WTC11 (cell line): ENCODE measurements around the gene MGAT5B. TPM values are rescaled to one million over a fixed set of nuclear protein-coding genes. Genes with fewer than 3 reads are reported as not detected.

Experiments
- ATAC-seq: fragments of 200-7000 bp; cut with Tn5 transposase; 2 replicates; pipeline ENCODE4 v1.10.0; 2021; ENCODE audit warnings: mild to moderate bottlenecking, moderate library complexity
- CTCF ChIA-PET: fragments of 300-600 bp; sonication (Branson Sonifier 250); formaldehyde crosslinking; loops from one replicate; lab custom pipeline; 2021; ENCODE audit warnings: antibody characterized with exemption; lab: Charles Lee
- POLR2A ChIA-PET: fragments of 350-600 bp; sonication (Branson Sonifier 250); formaldehyde crosslinking; loops from one replicate; lab custom pipeline; 2021; ENCODE audit warnings: antibody characterized with exemption; lab: Charles Lee
- DNase-seq: peaks from one replicate; pipeline ENCODE4 v3.0.0; 2021; ENCODE audit warnings: low spot score
- H3K27ac Mint-ChIP-seq: 2 replicates; pipeline ENCODE4 v1.8.0; 2021; ENCODE audit warnings: mixed read lengths
- H3K27me3 Mint-ChIP-seq: 2 replicates; pipeline ENCODE4 v1.8.0; 2021; ENCODE audit warnings: low read depth, mild to moderate bottlenecking, moderate library complexity, mixed read lengths
- H3K36me3 Mint-ChIP-seq: 2 replicates; pipeline ENCODE4 v1.8.0; 2021; ENCODE audit warnings: mixed read lengths
- H3K4me1 Mint-ChIP-seq: 2 replicates; pipeline ENCODE4 v1.8.0; 2022; ENCODE audit warnings: mixed read lengths
- H3K4me3 Mint-ChIP-seq: 2 replicates; pipeline ENCODE4 v1.8.0; 2021; ENCODE audit warnings: mild to moderate bottlenecking, moderate library complexity, mixed read lengths
- H3K9me3 Mint-ChIP-seq: 2 replicates; pipeline ENCODE4 v1.8.0; 2021; ENCODE audit warnings: mixed read lengths
- CREB1 ChIP-seq: sonication (generic); formaldehyde crosslinking; IDR thresholded peaks from 2 replicates; pipeline ENCODE4 v1.8.0; 2023; ENCODE audit warnings: mild to moderate bottlenecking, missing genetic modification reagents
- EMX1 ChIP-seq: fragments of 250-450 bp; sonication (Bioruptor Pico); IDR thresholded peaks from 2 replicates; pipeline ENCODE4 v1.8.0; 2021; ENCODE audit warnings: mild to moderate bottlenecking
- ETV6 ChIP-seq: sonication (generic); formaldehyde crosslinking; IDR thresholded peaks from 2 replicates; pipeline ENCODE4 v1.8.1; 2022; ENCODE audit warnings: mild to moderate bottlenecking, missing genetic modification reagents
- OVOL2 ChIP-seq: fragments of 250-450 bp; sonication (Bioruptor Pico); IDR thresholded peaks from 2 replicates; pipeline ENCODE4 v1.9.0; 2021; ENCODE audit warnings: mild to moderate bottlenecking, borderline replicate concordance
- SMAD3 ChIP-seq: sonication (generic); formaldehyde crosslinking; IDR thresholded peaks from 2 replicates; pipeline ENCODE4 v1.8.0; 2022; ENCODE audit warnings: missing genetic modification reagents, mild to moderate bottlenecking, borderline replicate concordance
- SMAD4 ChIP-seq: sonication (generic); formaldehyde crosslinking; IDR thresholded peaks from 2 replicates; pipeline ENCODE4 v1.8.0; 2022; ENCODE audit warnings: mild to moderate bottlenecking, missing genetic modification reagents
- SP1 ChIP-seq: sonication (generic); formaldehyde crosslinking; conservative IDR thresholded peaks from 2 replicates; pipeline ENCODE4 v1.8.1; 2022; ENCODE audit warnings: missing genetic modification reagents
- TCF7 ChIP-seq: sonication (generic); formaldehyde crosslinking; IDR thresholded peaks from 2 replicates; pipeline ENCODE4 v1.8.0; 2022; ENCODE audit warnings: mild to moderate bottlenecking, low read depth, missing genetic modification reagents, moderate library complexity
- TP53 ChIP-seq: sonication (generic); formaldehyde crosslinking; IDR thresholded peaks from 2 replicates; pipeline ENCODE4 v1.8.1; 2023; ENCODE audit warnings: mild to moderate bottlenecking, missing genetic modification reagents
- ZNF121 ChIP-seq: sonication (generic); formaldehyde crosslinking; IDR thresholded peaks from 2 replicates; pipeline ENCODE4 v1.8.0; 2023; ENCODE audit warnings: missing genetic modification reagents
- total RNA-seq: library from RNA; stranded (reverse); gene quantifications from 3 replicates; pipeline ENCODE4 v1.2.3, GENCODE V29; 2021
- TF ChIP-seq, protein P1 (sequence below): sonication (generic); formaldehyde crosslinking; conservative IDR thresholded peaks from 2 replicates; pipeline ENCODE4 v1.8.1; 2023; ENCODE audit warnings: mild to moderate bottlenecking, low read depth, missing genetic modification reagents, moderate library complexity
- TF ChIP-seq, protein P2 (sequence below): fragments of 250-450 bp; sonication (Bioruptor Pico); IDR thresholded peaks from 2 replicates; pipeline ENCODE4 v1.9.0; 2021; ENCODE audit warnings: mild to moderate bottlenecking, borderline replicate concordance
- TF ChIP-seq, protein P3 (sequence below): sonication (generic); formaldehyde crosslinking; IDR thresholded peaks from 2 replicates; pipeline ENCODE4 v1.8.1; 2022; ENCODE audit warnings: missing genetic modification reagents, borderline replicate concordance
- TF ChIP-seq, protein P4 (sequence below): sonication (generic); formaldehyde crosslinking; IDR thresholded peaks from 2 replicates; pipeline ENCODE4 v1.8.0; 2022; ENCODE audit warnings: mild to moderate bottlenecking, missing genetic modification reagents
- TF ChIP-seq, protein P5 (sequence below): sonication (generic); formaldehyde crosslinking; IDR thresholded peaks from 2 replicates; pipeline ENCODE4 v1.8.0; 2022; ENCODE audit warnings: mild to moderate bottlenecking, missing genetic modification reagents
- TF ChIP-seq, protein P6 (sequence below): fragments of 250-450 bp; sonication (Bioruptor Pico); IDR thresholded peaks from 2 replicates; pipeline ENCODE4 v1.9.0; 2021; ENCODE audit warnings: mild to moderate bottlenecking
- TF ChIP-seq, protein P7 (sequence below): sonication (generic); formaldehyde crosslinking; IDR thresholded peaks from 2 replicates; pipeline ENCODE4 v1.8.1; 2022; ENCODE audit warnings: low read depth, missing genetic modification reagents, borderline replicate concordance
- TF ChIP-seq, protein P8 (sequence below): sonication (generic); formaldehyde crosslinking; IDR thresholded peaks from 2 replicates; pipeline ENCODE4 v1.8.1; 2022; ENCODE audit warnings: low read depth, mild to moderate bottlenecking, moderate library complexity, missing genetic modification reagents, borderline replicate concordance
- TF ChIP-seq, protein P9 (sequence below): fragments of 250-450 bp; sonication (Bioruptor Pico); IDR thresholded peaks from 2 replicates; pipeline ENCODE4 v1.8.0; 2021; ENCODE audit warnings: mild to moderate bottlenecking
- TF ChIP-seq, protein P10 (sequence below): sonication (generic); formaldehyde crosslinking; IDR thresholded peaks from 2 replicates; pipeline ENCODE4 v1.8.0; 2022; ENCODE audit warnings: mild to moderate bottlenecking, missing genetic modification reagents

Gene MGAT5B
- total RNA-seq, 1 experiment from 2014 or later: 11.6 TPM

DNA sequence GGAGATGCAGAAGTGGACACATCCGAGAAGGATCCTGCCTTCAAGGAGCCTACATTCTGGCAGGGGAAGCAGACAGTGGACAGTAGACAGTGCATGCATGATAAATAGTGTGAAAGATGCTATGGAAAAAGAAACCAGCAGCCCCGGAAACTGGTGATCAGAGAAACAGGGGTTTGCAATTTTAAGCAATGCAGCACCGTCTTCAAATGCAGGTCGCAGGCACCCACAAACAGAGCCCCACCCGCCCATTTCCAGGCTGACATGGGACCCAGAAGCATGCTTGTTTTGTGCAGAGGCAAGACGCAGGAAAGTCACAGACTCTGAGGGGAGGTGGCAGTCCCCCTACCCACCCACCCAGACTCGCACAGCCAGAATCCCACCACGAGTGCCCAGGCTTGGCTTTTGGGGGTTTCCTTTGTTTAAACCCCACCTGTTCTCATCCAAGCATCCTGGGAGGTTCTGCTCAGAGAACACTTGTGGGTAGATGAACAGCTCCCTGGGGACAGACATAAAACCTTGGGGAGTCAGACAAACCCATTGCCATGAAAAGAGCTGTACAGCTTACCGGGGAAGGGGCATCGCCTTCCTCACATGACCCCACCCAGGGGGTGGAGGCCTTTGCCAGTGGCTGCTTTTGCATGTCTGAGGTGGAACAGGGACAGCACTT is 114.3 kb downstream of the MGAT5B start:
- ATAC-seq (no peak), DNase-seq (no peak)
- peaks cover 18% of the 10 kb centered on the region for H3K9me3 Mint-ChIP-seq
- TF ChIP-seq, protein P1, sequence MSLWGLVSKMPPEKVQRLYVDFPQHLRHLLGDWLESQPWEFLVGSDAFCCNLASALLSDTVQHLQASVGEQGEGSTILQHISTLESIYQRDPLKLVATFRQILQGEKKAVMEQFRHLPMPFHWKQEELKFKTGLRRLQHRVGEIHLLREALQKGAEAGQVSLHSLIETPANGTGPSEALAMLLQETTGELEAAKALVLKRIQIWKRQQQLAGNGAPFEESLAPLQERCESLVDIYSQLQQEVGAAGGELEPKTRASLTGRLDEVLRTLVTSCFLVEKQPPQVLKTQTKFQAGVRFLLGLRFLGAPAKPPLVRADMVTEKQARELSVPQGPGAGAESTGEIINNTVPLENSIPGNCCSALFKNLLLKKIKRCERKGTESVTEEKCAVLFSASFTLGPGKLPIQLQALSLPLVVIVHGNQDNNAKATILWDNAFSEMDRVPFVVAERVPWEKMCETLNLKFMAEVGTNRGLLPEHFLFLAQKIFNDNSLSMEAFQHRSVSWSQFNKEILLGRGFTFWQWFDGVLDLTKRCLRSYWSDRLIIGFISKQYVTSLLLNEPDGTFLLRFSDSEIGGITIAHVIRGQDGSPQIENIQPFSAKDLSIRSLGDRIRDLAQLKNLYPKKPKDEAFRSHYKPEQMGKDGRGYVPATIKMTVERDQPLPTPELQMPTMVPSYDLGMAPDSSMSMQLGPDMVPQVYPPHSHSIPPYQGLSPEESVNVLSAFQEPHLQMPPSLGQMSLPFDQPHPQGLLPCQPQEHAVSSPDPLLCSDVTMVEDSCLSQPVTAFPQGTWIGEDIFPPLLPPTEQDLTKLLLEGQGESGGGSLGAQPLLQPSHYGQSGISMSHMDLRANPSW (CRISPR knock-in tag): no peak
- TF ChIP-seq CREB1 (CRISPR knock-in tag): no peak
- TF ChIP-seq, protein P2, sequence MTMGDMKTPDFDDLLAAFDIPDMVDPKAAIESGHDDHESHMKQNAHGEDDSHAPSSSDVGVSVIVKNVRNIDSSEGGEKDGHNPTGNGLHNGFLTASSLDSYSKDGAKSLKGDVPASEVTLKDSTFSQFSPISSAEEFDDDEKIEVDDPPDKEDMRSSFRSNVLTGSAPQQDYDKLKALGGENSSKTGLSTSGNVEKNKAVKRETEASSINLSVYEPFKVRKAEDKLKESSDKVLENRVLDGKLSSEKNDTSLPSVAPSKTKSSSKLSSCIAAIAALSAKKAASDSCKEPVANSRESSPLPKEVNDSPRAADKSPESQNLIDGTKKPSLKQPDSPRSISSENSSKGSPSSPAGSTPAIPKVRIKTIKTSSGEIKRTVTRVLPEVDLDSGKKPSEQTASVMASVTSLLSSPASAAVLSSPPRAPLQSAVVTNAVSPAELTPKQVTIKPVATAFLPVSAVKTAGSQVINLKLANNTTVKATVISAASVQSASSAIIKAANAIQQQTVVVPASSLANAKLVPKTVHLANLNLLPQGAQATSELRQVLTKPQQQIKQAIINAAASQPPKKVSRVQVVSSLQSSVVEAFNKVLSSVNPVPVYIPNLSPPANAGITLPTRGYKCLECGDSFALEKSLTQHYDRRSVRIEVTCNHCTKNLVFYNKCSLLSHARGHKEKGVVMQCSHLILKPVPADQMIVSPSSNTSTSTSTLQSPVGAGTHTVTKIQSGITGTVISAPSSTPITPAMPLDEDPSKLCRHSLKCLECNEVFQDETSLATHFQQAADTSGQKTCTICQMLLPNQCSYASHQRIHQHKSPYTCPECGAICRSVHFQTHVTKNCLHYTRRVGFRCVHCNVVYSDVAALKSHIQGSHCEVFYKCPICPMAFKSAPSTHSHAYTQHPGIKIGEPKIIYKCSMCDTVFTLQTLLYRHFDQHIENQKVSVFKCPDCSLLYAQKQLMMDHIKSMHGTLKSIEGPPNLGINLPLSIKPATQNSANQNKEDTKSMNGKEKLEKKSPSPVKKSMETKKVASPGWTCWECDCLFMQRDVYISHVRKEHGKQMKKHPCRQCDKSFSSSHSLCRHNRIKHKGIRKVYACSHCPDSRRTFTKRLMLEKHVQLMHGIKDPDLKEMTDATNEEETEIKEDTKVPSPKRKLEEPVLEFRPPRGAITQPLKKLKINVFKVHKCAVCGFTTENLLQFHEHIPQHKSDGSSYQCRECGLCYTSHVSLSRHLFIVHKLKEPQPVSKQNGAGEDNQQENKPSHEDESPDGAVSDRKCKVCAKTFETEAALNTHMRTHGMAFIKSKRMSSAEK (CRISPR knock-in tag): no peak
- no peak for TF ChIP-seq OVOL2 (CRISPR knock-in tag)
- TF ChIP-seq TP53 (CRISPR knock-in tag): no peak
- TF ChIP-seq, protein P3, sequence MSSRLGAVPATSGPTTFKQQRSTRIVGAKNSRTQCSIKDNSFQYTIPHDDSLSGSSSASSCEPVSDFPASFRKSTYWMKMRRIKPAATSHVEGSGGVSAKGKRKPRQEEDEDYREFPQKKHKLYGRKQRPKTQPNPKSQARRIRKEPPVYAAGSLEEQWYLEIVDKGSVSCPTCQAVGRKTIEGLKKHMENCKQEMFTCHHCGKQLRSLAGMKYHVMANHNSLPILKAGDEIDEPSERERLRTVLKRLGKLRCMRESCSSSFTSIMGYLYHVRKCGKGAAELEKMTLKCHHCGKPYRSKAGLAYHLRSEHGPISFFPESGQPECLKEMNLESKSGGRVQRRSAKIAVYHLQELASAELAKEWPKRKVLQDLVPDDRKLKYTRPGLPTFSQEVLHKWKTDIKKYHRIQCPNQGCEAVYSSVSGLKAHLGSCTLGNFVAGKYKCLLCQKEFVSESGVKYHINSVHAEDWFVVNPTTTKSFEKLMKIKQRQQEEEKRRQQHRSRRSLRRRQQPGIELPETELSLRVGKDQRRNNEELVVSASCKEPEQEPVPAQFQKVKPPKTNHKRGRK (CRISPR knock-in tag): no peak
- TF ChIP-seq ETV6 (CRISPR knock-in tag): no peak
- TF ChIP-seq EMX1 (CRISPR knock-in tag): no peak
- TF ChIP-seq TCF7 (CRISPR knock-in tag): no peak
- TF ChIP-seq SP1 (CRISPR knock-in tag): no peak
- TF ChIP-seq, protein P4, sequence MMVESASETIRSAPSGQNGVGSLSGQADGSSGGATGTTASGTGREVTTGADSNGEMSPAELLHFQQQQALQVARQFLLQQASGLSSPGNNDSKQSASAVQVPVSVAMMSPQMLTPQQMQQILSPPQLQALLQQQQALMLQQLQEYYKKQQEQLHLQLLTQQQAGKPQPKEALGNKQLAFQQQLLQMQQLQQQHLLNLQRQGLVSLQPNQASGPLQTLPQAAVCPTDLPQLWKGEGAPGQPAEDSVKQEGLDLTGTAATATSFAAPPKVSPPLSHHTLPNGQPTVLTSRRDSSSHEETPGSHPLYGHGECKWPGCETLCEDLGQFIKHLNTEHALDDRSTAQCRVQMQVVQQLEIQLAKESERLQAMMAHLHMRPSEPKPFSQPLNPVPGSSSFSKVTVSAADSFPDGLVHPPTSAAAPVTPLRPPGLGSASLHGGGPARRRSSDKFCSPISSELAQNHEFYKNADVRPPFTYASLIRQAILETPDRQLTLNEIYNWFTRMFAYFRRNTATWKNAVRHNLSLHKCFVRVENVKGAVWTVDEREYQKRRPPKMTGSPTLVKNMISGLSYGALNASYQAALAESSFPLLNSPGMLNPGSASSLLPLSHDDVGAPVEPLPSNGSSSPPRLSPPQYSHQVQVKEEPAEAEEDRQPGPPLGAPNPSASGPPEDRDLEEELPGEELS (CRISPR knock-in tag): no peak
- TF ChIP-seq, protein P5, sequence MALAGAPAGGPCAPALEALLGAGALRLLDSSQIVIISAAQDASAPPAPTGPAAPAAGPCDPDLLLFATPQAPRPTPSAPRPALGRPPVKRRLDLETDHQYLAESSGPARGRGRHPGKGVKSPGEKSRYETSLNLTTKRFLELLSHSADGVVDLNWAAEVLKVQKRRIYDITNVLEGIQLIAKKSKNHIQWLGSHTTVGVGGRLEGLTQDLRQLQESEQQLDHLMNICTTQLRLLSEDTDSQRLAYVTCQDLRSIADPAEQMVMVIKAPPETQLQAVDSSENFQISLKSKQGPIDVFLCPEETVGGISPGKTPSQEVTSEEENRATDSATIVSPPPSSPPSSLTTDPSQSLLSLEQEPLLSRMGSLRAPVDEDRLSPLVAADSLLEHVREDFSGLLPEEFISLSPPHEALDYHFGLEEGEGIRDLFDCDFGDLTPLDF (CRISPR knock-in tag): no peak
- TF ChIP-seq, protein P6, sequence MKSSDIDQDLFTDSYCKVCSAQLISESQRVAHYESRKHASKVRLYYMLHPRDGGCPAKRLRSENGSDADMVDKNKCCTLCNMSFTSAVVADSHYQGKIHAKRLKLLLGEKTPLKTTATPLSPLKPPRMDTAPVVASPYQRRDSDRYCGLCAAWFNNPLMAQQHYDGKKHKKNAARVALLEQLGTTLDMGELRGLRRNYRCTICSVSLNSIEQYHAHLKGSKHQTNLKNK (CRISPR knock-in tag): no peak
- no peak for TF ChIP-seq SMAD3 (CRISPR knock-in tag)
- no peak for TF ChIP-seq SMAD4 (CRISPR knock-in tag)
- TF ChIP-seq, protein P7, sequence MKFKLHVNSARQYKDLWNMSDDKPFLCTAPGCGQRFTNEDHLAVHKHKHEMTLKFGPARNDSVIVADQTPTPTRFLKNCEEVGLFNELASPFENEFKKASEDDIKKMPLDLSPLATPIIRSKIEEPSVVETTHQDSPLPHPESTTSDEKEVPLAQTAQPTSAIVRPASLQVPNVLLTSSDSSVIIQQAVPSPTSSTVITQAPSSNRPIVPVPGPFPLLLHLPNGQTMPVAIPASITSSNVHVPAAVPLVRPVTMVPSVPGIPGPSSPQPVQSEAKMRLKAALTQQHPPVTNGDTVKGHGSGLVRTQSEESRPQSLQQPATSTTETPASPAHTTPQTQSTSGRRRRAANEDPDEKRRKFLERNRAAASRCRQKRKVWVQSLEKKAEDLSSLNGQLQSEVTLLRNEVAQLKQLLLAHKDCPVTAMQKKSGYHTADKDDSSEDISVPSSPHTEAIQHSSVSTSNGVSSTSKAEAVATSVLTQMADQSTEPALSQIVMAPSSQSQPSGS (CRISPR knock-in tag): no peak
- TF ChIP-seq, protein P8, sequence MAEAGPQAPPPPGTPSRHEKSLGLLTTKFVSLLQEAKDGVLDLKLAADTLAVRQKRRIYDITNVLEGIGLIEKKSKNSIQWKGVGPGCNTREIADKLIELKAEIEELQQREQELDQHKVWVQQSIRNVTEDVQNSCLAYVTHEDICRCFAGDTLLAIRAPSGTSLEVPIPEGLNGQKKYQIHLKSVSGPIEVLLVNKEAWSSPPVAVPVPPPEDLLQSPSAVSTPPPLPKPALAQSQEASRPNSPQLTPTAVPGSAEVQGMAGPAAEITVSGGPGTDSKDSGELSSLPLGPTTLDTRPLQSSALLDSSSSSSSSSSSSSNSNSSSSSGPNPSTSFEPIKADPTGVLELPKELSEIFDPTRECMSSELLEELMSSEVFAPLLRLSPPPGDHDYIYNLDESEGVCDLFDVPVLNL: no peak
- TF ChIP-seq ZNF121 (CRISPR knock-in tag): no peak
- TF ChIP-seq, protein P9, sequence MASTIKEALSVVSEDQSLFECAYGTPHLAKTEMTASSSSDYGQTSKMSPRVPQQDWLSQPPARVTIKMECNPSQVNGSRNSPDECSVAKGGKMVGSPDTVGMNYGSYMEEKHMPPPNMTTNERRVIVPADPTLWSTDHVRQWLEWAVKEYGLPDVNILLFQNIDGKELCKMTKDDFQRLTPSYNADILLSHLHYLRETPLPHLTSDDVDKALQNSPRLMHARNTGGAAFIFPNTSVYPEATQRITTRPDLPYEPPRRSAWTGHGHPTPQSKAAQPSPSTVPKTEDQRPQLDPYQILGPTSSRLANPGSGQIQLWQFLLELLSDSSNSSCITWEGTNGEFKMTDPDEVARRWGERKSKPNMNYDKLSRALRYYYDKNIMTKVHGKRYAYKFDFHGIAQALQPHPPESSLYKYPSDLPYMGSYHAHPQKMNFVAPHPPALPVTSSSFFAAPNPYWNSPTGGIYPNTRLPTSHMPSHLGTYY: no peak
- TF ChIP-seq, protein P10, sequence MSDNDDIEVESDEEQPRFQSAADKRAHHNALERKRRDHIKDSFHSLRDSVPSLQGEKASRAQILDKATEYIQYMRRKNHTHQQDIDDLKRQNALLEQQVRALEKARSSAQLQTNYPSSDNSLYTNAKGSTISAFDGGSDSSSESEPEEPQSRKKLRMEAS (CRISPR knock-in tag): no peak
- CTCF ChIA-PET: interaction anchor here (1.0 to 1.8 kb wide), 3 partner anchors 25 to 115 kb away, joined by 3 to 4 read pairs (median 3); no protein-coding TSS in a partner anchor
- POLR2A ChIA-PET: no interaction called here
- H3K36me3 Mint-ChIP-seq: peaks cover 12% of the 10 kb centered on the region
- peaks cover 23% of the 10 kb centered on the region for H3K27me3 Mint-ChIP-seq
- H3K4me3 Mint-ChIP-seq: no peak overlapping the region
- no peak overlapping the region for H3K27ac Mint-ChIP-seq
- H3K4me1 Mint-ChIP-seq: peaks cover 17% of the 10 kb centered on the region
